ENCODE measurements around the gene IL12RB1. TPM values are rescaled to one million over a fixed set of nuclear protein-coding genes. Genes with fewer than 3 reads are reported as not detected.
A peak's percentile ranks its signal among the peaks of the same experiment; 100 is the strongest.

The IL12RB1 gene
- total and polyA plus RNA-seq, 2 of the 13 experiments (the other 11 are each of a cell fraction or from before 2014, with no cell fraction given): 0.03 to 0.04 TPM

- TF ChIP-seq GABPB1 (CRISPR knock-in tag; IDR thresholded peaks at IDR 0.05) (peak; percentile 63), MIER2 (CRISPR knock-in tag; IDR thresholded peaks at IDR 0.05) (peak; percentile 48; the same call in 1 of the 2 replicates), PPARG (CRISPR knock-in tag; conservative IDR thresholded peaks at IDR 0.05) (peak; percentile 84), MIER3 (CRISPR knock-in tag; IDR thresholded peaks at IDR 0.05; ENCODE audit: borderline replicate concordance) (peak; percentile 77; the same call in 1 of the 2 replicates), IKZF4 (CRISPR knock-in tag; IDR thresholded peaks at IDR 0.05; ENCODE audit: borderline replicate concordance, low read depth, not compliant biosample characterization) (no peak), SP5 (CRISPR knock-in tag; IDR thresholded peaks at IDR 0.05; ENCODE audit: borderline replicate concordance, low read depth) (peak; percentile 26; the same call in 1 of the 2 replicates), ZNF451 (CRISPR knock-in tag; IDR thresholded peaks at IDR 0.05) (no peak), MBNL3 (CRISPR knock-in tag; conservative IDR thresholded peaks at IDR 0.05) (no peak), FOXA3 (CRISPR knock-in tag; IDR thresholded peaks at IDR 0.05) (peak; percentile 74), ZNF790 (CRISPR knock-in tag; IDR thresholded peaks at IDR 0.05; ENCODE audit: borderline replicate concordance) (no peak), MLX (CRISPR knock-in tag; IDR thresholded peaks at IDR 0.05) (0 out of 2 replicates have a peak, but pooled peaks have one; percentile 42), HOXA9 (CRISPR knock-in tag; IDR thresholded peaks at IDR 0.05; ENCODE audit: borderline replicate concordance) (no peak), DDIT3 (CRISPR knock-in tag; IDR thresholded peaks at IDR 0.05) (no peak), ZFP41 (CRISPR knock-in tag; IDR thresholded peaks at IDR 0.05; ENCODE audit: borderline replicate concordance) (no peak), TBX2 (CRISPR knock-in tag; IDR thresholded peaks at IDR 0.05; ENCODE audit: borderline replicate concordance) (peak; percentile 81), MYNN (CRISPR knock-in tag; IDR thresholded peaks at IDR 0.05; ENCODE audit: low read depth) (no peak)
- TF ChIP-seq, protein P1, sequence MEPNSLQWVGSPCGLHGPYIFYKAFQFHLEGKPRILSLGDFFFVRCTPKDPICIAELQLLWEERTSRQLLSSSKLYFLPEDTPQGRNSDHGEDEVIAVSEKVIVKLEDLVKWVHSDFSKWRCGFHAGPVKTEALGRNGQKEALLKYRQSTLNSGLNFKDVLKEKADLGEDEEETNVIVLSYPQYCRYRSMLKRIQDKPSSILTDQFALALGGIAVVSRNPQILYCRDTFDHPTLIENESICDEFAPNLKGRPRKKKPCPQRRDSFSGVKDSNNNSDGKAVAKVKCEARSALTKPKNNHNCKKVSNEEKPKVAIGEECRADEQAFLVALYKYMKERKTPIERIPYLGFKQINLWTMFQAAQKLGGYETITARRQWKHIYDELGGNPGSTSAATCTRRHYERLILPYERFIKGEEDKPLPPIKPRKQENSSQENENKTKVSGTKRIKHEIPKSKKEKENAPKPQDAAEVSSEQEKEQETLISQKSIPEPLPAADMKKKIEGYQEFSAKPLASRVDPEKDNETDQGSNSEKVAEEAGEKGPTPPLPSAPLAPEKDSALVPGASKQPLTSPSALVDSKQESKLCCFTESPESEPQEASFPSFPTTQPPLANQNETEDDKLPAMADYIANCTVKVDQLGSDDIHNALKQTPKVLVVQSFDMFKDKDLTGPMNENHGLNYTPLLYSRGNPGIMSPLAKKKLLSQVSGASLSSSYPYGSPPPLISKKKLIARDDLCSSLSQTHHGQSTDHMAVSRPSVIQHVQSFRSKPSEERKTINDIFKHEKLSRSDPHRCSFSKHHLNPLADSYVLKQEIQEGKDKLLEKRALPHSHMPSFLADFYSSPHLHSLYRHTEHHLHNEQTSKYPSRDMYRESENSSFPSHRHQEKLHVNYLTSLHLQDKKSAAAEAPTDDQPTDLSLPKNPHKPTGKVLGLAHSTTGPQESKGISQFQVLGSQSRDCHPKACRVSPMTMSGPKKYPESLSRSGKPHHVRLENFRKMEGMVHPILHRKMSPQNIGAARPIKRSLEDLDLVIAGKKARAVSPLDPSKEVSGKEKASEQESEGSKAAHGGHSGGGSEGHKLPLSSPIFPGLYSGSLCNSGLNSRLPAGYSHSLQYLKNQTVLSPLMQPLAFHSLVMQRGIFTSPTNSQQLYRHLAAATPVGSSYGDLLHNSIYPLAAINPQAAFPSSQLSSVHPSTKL (CRISPR knock-in tag; IDR thresholded peaks at IDR 0.05): peak; percentile 84
- TF ChIP-seq, protein P2, sequence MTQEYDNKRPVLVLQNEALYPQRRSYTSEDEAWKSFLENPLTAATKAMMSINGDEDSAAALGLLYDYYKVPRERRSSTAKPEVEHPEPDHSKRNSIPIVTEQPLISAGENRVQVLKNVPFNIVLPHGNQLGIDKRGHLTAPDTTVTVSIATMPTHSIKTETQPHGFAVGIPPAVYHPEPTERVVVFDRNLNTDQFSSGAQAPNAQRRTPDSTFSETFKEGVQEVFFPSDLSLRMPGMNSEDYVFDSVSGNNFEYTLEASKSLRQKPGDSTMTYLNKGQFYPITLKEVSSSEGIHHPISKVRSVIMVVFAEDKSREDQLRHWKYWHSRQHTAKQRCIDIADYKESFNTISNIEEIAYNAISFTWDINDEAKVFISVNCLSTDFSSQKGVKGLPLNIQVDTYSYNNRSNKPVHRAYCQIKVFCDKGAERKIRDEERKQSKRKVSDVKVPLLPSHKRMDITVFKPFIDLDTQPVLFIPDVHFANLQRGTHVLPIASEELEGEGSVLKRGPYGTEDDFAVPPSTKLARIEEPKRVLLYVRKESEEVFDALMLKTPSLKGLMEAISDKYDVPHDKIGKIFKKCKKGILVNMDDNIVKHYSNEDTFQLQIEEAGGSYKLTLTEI (CRISPR knock-in tag; conservative IDR thresholded peaks at IDR 0.05): no peak
Observed at GRCh38 chr19:18013210-18014111, 73.3 kb downstream of the IL12RB1 start (continued).
